Neutrophil (primary cell): ENCODE measurements around the gene IP6K2.

ENCODE experiments used
- H3K27ac ChIP-seq: fragments of 200-600 bp; sonication (generic); 2 replicates; pipeline ENCODE4 v1.5.1; 2016; ENCODE audit warnings: mild to moderate bottlenecking, moderate library complexity
- H3K27me3 ChIP-seq: fragments of 200-600 bp; sonication (generic); 2 replicates; pipeline ENCODE4 v1.6.0; 2016; ENCODE audit warnings: mild to moderate bottlenecking
- H3K36me3 ChIP-seq: fragments of 200-600 bp; sonication (generic); 2 replicates; pipeline ENCODE4 v1.5.1; 2017
- H3K4me1 ChIP-seq, 2 experiments: fragments of 200-600 bp in 1 of 2; sonication (generic) in 1 of 2; 1 replicate in 1 of 2; 2 replicates in 1 of 2; pipeline versions ENCODE4 v1.5.1 to v1.6.1; 2013 to 2016; ENCODE audit warnings: low read depth in 1 of 2, low read length in 1 of 2, mild to moderate bottlenecking in 1 of 2, moderate library complexity in 1 of 2; ENCODE audit not compliant: control insufficient read depth in 1 of 2, insufficient read depth in 1 of 2
- H3K4me3 ChIP-seq, 2 experiments: fragments of 200-600 bp in 1 of 2; sonication (generic) in 1 of 2; 1 replicate in 1 of 2; 2 replicates in 1 of 2; pipeline ENCODE4 v1.5.1; 2013 to 2016; ENCODE audit warnings: low read depth in 1 of 2, low read length in 1 of 2, mild to moderate bottlenecking in 1 of 2, moderate library complexity in 1 of 2
- H3K9me3 ChIP-seq: fragments of 200-600 bp; sonication (generic); 2 replicates; pipeline ENCODE4 v1.5.1; 2016
- CTCF ChIP-seq: fragments of 200-600 bp; sonication (generic); IDR thresholded peaks from 2 replicates; pipeline ENCODE4 v1.5.1; 2016; ENCODE audit warnings: antibody characterized with exemption

The IP6K2 gene

GRCh38 chr3:48711727-48712126, 5.3 kb downstream of the IP6K2 start:
- Histone ChIP-seq H3K27me3 (no peaks in the 10 kb centered on the region), H3K4me3 (no peak overlapping the region), H3K9me3 (no peaks in the 10 kb centered on the region), H3K27ac (peak overlapping the region; percentile 8), H3K36me3 (peaks cover 61% of the 10 kb centered on the region), H3K4me1 (peaks cover 9 to 18% of the 10 kb centered on the region in 2 experiments)
- no peak for TF ChIP-seq CTCF

GRCh38 chr3:48709051-48709461, 8.0 kb downstream of the IP6K2 start:
- Histone ChIP-seq H3K27ac (no peak overlapping the region), H3K4me1 (no peaks in the 10 kb centered on the region), H3K4me3 (no peak overlapping the region), H3K36me3 (peaks cover 59% of the 10 kb centered on the region), H3K9me3 (no peaks in the 10 kb centered on the region), H3K27me3 (no peaks in the 10 kb centered on the region)
- no peak for TF ChIP-seq CTCF

GRCh38 chr3:48708481-48708889, 8.5 kb downstream of the IP6K2 start:
- H3K4me1 ChIP-seq: no peaks in the 10 kb centered on the region
- no peak overlapping the region for H3K27ac ChIP-seq
- H3K27me3 ChIP-seq: no peaks in the 10 kb centered on the region
- peaks cover 55% of the 10 kb centered on the region for H3K36me3 ChIP-seq
- no peak for TF ChIP-seq CTCF
- H3K4me3 ChIP-seq: no peak overlapping the region
- H3K9me3 ChIP-seq: no peaks in the 10 kb centered on the region

GRCh38 chr3:48707157-48707556, 9.9 kb downstream of the IP6K2 start:
- Histone ChIP-seq H3K27ac (no peak overlapping the region), H3K9me3 (no peaks in the 10 kb centered on the region), H3K27me3 (no peaks in the 10 kb centered on the region)

GRCh38 chr3:48702320-48702920, 14.6 kb downstream of the IP6K2 start:
- Histone ChIP-seq H3K27ac (no peak overlapping the region), H3K9me3 (no peaks in the 10 kb centered on the region), H3K36me3 (peaks cover 39% of the 10 kb centered on the region), H3K4me3 (no peak overlapping the region), H3K4me1 (no peaks in the 10 kb centered on the region), H3K27me3 (no peaks in the 10 kb centered on the region)
- TF ChIP-seq CTCF: no peak

More at GRCh38 chr3:48707157-48707556, 9.9 kb downstream of the IP6K2 start:
- Histone ChIP-seq H3K36me3 (peaks cover 44% of the 10 kb centered on the region), H3K4me1 (no peaks in the 10 kb centered on the region), H3K4me3 (no peak overlapping the region)
- TF ChIP-seq CTCF: no peak
